GM12892 (cell line): ENCODE data around the gene FSIP1.

ENCODE experiments used
- POLR2A ChIP-seq: IDR thresholded peaks from 2 replicates; pipeline ENCODE4 v1.6.1; 2011; ENCODE audit warnings: low read depth, low read length, control low read depth
- POLR2AphosphoS5 ChIP-seq: IDR thresholded peaks from 2 replicates; pipeline ENCODE4 v1.6.1; 2011; ENCODE audit warnings: low read depth, low read length, control low read depth
- TAF1 ChIP-seq: IDR thresholded peaks from 2 replicates; pipeline ENCODE4 v1.6.1; 2011; ENCODE audit warnings: low read depth, mild to moderate bottlenecking, control low read depth, low read length, borderline replicate concordance

- TF ChIP-seq POLR2AphosphoS5 (no peak), TAF1 (no peak), POLR2A (no peak)
These were observed 83.9 kb downstream of the FSIP1 start for GRCh38 chr15:39698444-39699390.
